ENCODE results near the gene ADCY1.

DNA sequence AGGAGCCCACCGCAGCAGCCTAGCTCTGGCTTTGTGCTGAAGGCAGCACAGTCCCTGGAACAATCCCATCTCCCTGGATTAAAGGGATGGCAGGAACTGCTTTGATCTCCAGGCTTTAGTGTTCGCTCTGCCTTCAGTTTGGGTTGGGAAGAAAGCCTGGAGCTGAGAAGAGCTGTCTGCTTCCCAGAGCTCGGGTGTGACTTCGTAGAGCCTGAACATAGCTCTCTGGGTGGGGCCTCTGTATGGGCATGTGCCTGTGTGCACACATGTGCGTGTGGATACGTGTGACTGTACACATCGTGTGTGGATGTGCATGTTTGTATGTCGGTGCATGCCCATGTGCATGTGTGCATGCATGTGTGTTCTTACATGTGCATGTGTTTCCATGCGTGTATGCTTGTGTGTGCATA, 8.7 kb downstream of the ADCY1 start:
- TF ChIP-seq, protein P1, sequence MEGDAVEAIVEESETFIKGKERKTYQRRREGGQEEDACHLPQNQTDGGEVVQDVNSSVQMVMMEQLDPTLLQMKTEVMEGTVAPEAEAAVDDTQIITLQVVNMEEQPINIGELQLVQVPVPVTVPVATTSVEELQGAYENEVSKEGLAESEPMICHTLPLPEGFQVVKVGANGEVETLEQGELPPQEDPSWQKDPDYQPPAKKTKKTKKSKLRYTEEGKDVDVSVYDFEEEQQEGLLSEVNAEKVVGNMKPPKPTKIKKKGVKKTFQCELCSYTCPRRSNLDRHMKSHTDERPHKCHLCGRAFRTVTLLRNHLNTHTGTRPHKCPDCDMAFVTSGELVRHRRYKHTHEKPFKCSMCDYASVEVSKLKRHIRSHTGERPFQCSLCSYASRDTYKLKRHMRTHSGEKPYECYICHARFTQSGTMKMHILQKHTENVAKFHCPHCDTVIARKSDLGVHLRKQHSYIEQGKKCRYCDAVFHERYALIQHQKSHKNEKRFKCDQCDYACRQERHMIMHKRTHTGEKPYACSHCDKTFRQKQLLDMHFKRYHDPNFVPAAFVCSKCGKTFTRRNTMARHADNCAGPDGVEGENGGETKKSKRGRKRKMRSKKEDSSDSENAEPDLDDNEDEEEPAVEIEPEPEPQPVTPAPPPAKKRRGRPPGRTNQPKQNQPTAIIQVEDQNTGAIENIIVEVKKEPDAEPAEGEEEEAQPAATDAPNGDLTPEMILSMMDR (conservative IDR thresholded peaks at IDR 0.05; ENCODE audit: low read length) = no peak
- TF ChIP-seq EZH2phosphoT487 (IDR thresholded peaks at IDR 0.05; ENCODE audit: borderline replicate concordance) = no peak

All from Loucy (cell line).